ENCODE data around the gene FOXI3. TPM values are rescaled to one million over a fixed set of nuclear protein-coding genes. Genes with fewer than 3 reads are reported as not detected.

Gene FOXI3
- total RNA-seq, 1 experiment from 2014 or later, result 19.2 TPM

GRCh38 chr2:88400037-88400767, 52.3 kb downstream of the FOXI3 start:
- H3K4me1 Mint-ChIP-seq, result peaks cover 6 to 9% of the 10 kb centered on the region in 2 experiments
- no peaks in the 10 kb centered on the region for H3K36me3 Mint-ChIP-seq (ENCODE audit: insufficient read depth in 1 of 3, low read depth in 3 of 3)
- H3K23me2 ChIP-seq (ENCODE audit: insufficient read length, low read depth, low read length, poor library complexity, severe bottlenecking), result no peaks in the 10 kb centered on the region
- no peaks in the 10 kb centered on the region for H3K9me3 ChIP-seq (ENCODE audit: control insufficient read depth, low read depth, low read length)
- no peaks in the 10 kb centered on the region for H3K79me1 ChIP-seq (ENCODE audit: insufficient read depth, low read depth, low read length, poor library complexity, severe bottlenecking)
- H2BK120ac ChIP-seq (ENCODE audit: low read depth, low read length, poor library complexity, severe bottlenecking), result no peak overlapping the region
- H3K9ac ChIP-seq (ENCODE audit: extremely low read depth, insufficient read length, low read length), result no peak overlapping the region
- H3K79me2 ChIP-seq (ENCODE audit: insufficient read depth, low read length), result no peaks in the 10 kb centered on the region
- no peak overlapping the region for H2AK5ac ChIP-seq (ENCODE audit: insufficient read length, low read length)
- no peak overlapping the region for H3K27ac Mint-ChIP-seq
- H4K5ac ChIP-seq (ENCODE audit: insufficient read length, low read depth, low read length), result no peak overlapping the region
- H3K4me2 ChIP-seq (ENCODE audit: insufficient read depth, insufficient read length, low read length), result no peak overlapping the region
- no CpG with 5 or more reads among the region's 4 CpGs for WGBS (ENCODE audit: extremely low coverage, insufficient read length, low lambda C conversion rate)
- no peak overlapping the region for H3K14ac ChIP-seq (ENCODE audit: insufficient read depth, low read length)
- H2BK5ac ChIP-seq (ENCODE audit: insufficient read length, low read length), result no peak overlapping the region
- no peak overlapping the region for H3K23ac ChIP-seq (ENCODE audit: insufficient read length, low read depth, low read length)
- H3T11ph ChIP-seq (ENCODE audit: low read length), result no peak overlapping the region
- no peak overlapping the region for H2BK15ac ChIP-seq (ENCODE audit: low read depth, low read length)
- H4K20me1 ChIP-seq (ENCODE audit: control insufficient read depth, insufficient read depth, insufficient read length), result no peaks in the 10 kb centered on the region
- no peak overlapping the region for H3K27ac ChIP-seq (ENCODE audit: insufficient read length, low read depth, low read length)
- no peaks in the 10 kb centered on the region for H3K9me3 Mint-ChIP-seq
- H4K8ac ChIP-seq (replicated peaks; ENCODE audit: insufficient read length, low read depth, low read length), result no peak overlapping the region
- no peak overlapping the region for H3K4ac ChIP-seq (ENCODE audit: low read depth, low read length)
- no peak overlapping the region for H2BK12ac ChIP-seq (ENCODE audit: insufficient read length, low read depth, low read length)
- DNase-seq, result no peak
- H3K18ac ChIP-seq (ENCODE audit: insufficient read length, low read depth, low read length), result no peak overlapping the region
- no peak overlapping the region for H2AFZ ChIP-seq (ENCODE audit: low read length)
- peaks cover 2% of the 10 kb centered on the region; the same call in 1 of the 2 replicates for H3K27me3 Mint-ChIP-seq (ENCODE audit: low read depth)
- H3K56ac ChIP-seq (ENCODE audit: insufficient read length, low read depth, low read length), result no peak overlapping the region
- H3K27me3 ChIP-seq (ENCODE audit: insufficient read depth, low read length), result no peaks in the 10 kb centered on the region
- no peak overlapping the region for H2BK20ac ChIP-seq (ENCODE audit: low read depth, low read length, poor library complexity, severe bottlenecking)
- TF ChIP-seq CTCF (conservative IDR thresholded peaks at IDR 0.05), result no peak
- H3K4me1 ChIP-seq (ENCODE audit: insufficient read depth, low read length), result no peaks in the 10 kb centered on the region; the same call in 1 of the 2 replicates
- no peak overlapping the region for H4K91ac ChIP-seq (ENCODE audit: insufficient read length, low read depth, low read length)
- H3K4me3 Mint-ChIP-seq, result no peak overlapping the region

Data from H9 (cell line).